Measurements from ENCODE around the gene ZNF761. TPM values are rescaled to one million over a fixed set of nuclear protein-coding genes. Genes with fewer than 3 reads are reported as not detected.
A peak's percentile ranks its signal among the peaks of the same experiment; 100 is the strongest.
"Not testable (repeated sequence)": the region's sequence is repeated elsewhere in the genome, so short reads cannot be mapped to it uniquely, and the experiment has no call there.

ZNF761 gene
- total and polyA plus RNA-seq, 2 of the 13 experiments (the other 11 are each of a cell fraction or from before 2014, with no cell fraction given): 11.6 to 16.2 TPM

DNA sequence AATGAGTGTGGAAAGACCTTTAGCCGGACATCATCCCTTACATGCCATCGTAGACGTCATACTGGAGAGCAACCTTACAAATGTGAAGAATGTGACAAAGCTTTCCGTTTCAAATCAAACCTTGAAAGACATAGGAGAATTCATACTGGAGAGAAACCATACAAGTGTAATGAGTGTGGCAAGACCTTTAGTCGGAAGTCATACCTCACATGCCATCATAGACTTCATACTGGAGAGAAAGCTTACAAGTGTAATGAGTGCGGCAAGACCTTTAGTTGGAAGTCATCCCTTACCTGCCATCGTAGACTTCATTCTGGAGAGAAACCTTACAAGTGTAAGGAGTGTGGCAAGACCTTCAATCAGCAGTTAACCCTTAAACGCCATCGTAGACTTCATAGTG is 24.0 kb downstream of the ZNF761 start (continued):
- TF ChIP-seq KIAA2018 (CRISPR knock-in tag; IDR thresholded peaks at IDR 0.05; ENCODE audit: borderline replicate concordance) (no peak), NFRKB (IDR thresholded peaks at IDR 0.05) (no peak), GTF3A (CRISPR knock-in tag; conservative IDR thresholded peaks at IDR 0.05) (no peak), MEF2D (CRISPR knock-in tag; IDR thresholded peaks at IDR 0.05) (no peak), TBX3 (IDR thresholded peaks at IDR 0.05; ENCODE audit: borderline replicate concordance) (no peak), ZMYM2 (CRISPR knock-in tag; IDR thresholded peaks at IDR 0.05) (no peak), THAP8 (CRISPR knock-in tag; IDR thresholded peaks at IDR 0.05; ENCODE audit: borderline replicate concordance) (no peak)

- in situ Hi-C loops (cut with HindIII; ENCODE audit: extremely low pct_ligation_motif_present, low pct_unique_long_range_greater_than_20kb); BruUV-seq (replicated peaks); H3K27ac ChIP-seq (ENCODE audit: extremely low read length, insufficient read depth, low read length); intact Hi-C loops (cut with micrococcal nuclease; ENCODE audit: unreplicated experiment); H3K27me3 ChIP-seq (ENCODE audit: control insufficient read depth in 1 of 2, insufficient read depth in 2 of 2, low read length in 2 of 2); FAIRE-seq; H2AFZ ChIP-seq (ENCODE audit: low read length); CTCF ChIA-PET (ENCODE audit: low intra/inter-chr PET ratio, low total read pairs); ATAC-seq; POLR2A ChIA-PET; H3K9ac ChIP-seq (ENCODE audit: insufficient read depth, low read depth, low read length); DNase-seq (ENCODE audit: low spot score); H3K4me3 ChIP-seq (replicated peaks in 1 of 3; ENCODE audit: insufficient read depth in 1 of 3, low read depth in 2 of 3, low read length in 3 of 3); H4K20me1 ChIP-seq (ENCODE audit: insufficient read depth, low read length); H3K36me3 ChIP-seq (replicated peaks in 1 of 2; ENCODE audit: control insufficient read depth in 1 of 2, insufficient read depth in 2 of 2, low read length in 2 of 2); H3K79me2 ChIP-seq (ENCODE audit: insufficient read depth, low read length): not testable (repeated sequence)
- 62% methylated on average over 9 of the region's 11 CpGs for WGBS (ENCODE audit: low lambda C conversion rate)
- Histone ChIP-seq H3K9me3 (ENCODE audit: low read length) (peaks cover 32% of the 10 kb centered on the region), H3K4me1 (ENCODE audit: insufficient read depth, low read length) (peaks cover 34% of the 10 kb centered on the region), H3K4me2 (ENCODE audit: low read depth, low read length) (0 out of 2 replicates have a peak overlapping the region, but pooled peaks have one; percentile 6)
These were observed 28.4 kb downstream of the ZNF761 start for GRCh38 chr19:53460131-53460721.

All from HepG2 (cell line).